Measurements from ENCODE around the gene ATP13A4. TPM values are rescaled to one million over a fixed set of nuclear protein-coding genes. Genes with fewer than 3 reads are reported as not detected.
"Not testable (repeated sequence)": the region's sequence is repeated elsewhere in the genome, so short reads cannot be mapped to it uniquely, and the experiment has no call there.

The ATP13A4 gene
- polyA plus RNA-seq, 1 donor (not counting 4 experiments of a cell fraction or from before 2014, with no cell fraction given): 0.16 TPM

GRCh38 chr3:193530231-193531165 is 24.2 kb downstream of the ATP13A4 start:
- no peak for DNase-seq (ENCODE audit: low read depth, low spot score)

GRCh38 chr3:193526085-193526484 is 28.6 kb downstream of the ATP13A4 start:
- H3K79me2 ChIP-seq (ENCODE audit: control insufficient read depth, insufficient read depth, low read length); DNase-seq (ENCODE audit: low read depth, low spot score); H2AFZ ChIP-seq (ENCODE audit: control insufficient read depth, low read length); H3K9me1 ChIP-seq (ENCODE audit: control insufficient read depth, extremely low read depth, insufficient read depth, low read length); FAIRE-seq; H3K27ac ChIP-seq (ENCODE audit: control insufficient read depth, insufficient read depth, low read length); H3K9ac ChIP-seq (ENCODE audit: control insufficient read depth, extremely low read depth, insufficient read depth, low read length); H3K4me2 ChIP-seq (ENCODE audit: control insufficient read depth, extremely low read depth, insufficient read depth, low read depth, low read length); dilution Hi-C loops (cut with MboI; ENCODE audit: extremely low pct_ligation_motif_present, low sequenced_read_pairs); H3K27me3 ChIP-seq (ENCODE audit: control insufficient read depth, extremely low read depth, insufficient read depth, low read length); H4K20me1 ChIP-seq (ENCODE audit: control insufficient read depth, extremely low read depth, insufficient read depth, low read length); H3K36me3 ChIP-seq (ENCODE audit: control insufficient read depth in 2 of 2, extremely low read depth in 1 of 2, insufficient read depth in 2 of 2, low read length in 2 of 2); H3K4me1 ChIP-seq (ENCODE audit: control insufficient read depth, extremely low read depth, insufficient read depth, low read length); H3K9me3 ChIP-seq (ENCODE audit: control insufficient read depth, low read depth, low read length); H3K4me3 ChIP-seq (ENCODE audit: control insufficient read depth in 2 of 3, extremely low read depth in 1 of 3, insufficient read depth in 2 of 3, low read depth in 1 of 3, low read length in 3 of 3): not testable (repeated sequence)

More at GRCh38 chr3:193530231-193531165, 24.2 kb downstream of the ATP13A4 start:
- TF ChIP-seq EZH2 (IDR thresholded peaks at IDR 0.05; ENCODE audit: low read length) (no peak), CTCF (optimal IDR thresholded peaks at IDR 0.05 in 1 of 3, IDR thresholded peaks at IDR 0.05 in 1 of 3, conservative IDR thresholded peaks at IDR 0.05 in 1 of 3; ENCODE audit: extremely low read depth in 1 of 3, insufficient read depth in 2 of 3, low read length in 3 of 3) (no peak)
- no peaks in the 10 kb centered on the region for H3K9me3 ChIP-seq (ENCODE audit: control insufficient read depth, low read depth, low read length)
- no peak overlapping the region for H3K9ac ChIP-seq (ENCODE audit: control insufficient read depth, extremely low read depth, insufficient read depth, low read length)
- FAIRE-seq: no peak
- no peaks in the 10 kb centered on the region for H3K4me1 ChIP-seq (ENCODE audit: control insufficient read depth, extremely low read depth, insufficient read depth, low read length)
- H3K4me2 ChIP-seq (ENCODE audit: control insufficient read depth, extremely low read depth, insufficient read depth, low read depth, low read length): no peak overlapping the region
- H3K4me3 ChIP-seq (ENCODE audit: control insufficient read depth in 2 of 3, extremely low read depth in 1 of 3, insufficient read depth in 2 of 3, low read depth in 1 of 3, low read length in 3 of 3): no peak overlapping the region
- H3K27ac ChIP-seq (ENCODE audit: control insufficient read depth, insufficient read depth, low read length): no peak overlapping the region
- dilution Hi-C loops (cut with MboI; ENCODE audit: extremely low pct_ligation_motif_present, low sequenced_read_pairs): no loop called here
- H3K27me3 ChIP-seq (ENCODE audit: control insufficient read depth, extremely low read depth, insufficient read depth, low read length): no peaks in the 10 kb centered on the region
- H3K9me1 ChIP-seq (ENCODE audit: control insufficient read depth, extremely low read depth, insufficient read depth, low read length): no peaks in the 10 kb centered on the region
- no peaks in the 10 kb centered on the region for H3K36me3 ChIP-seq (ENCODE audit: control insufficient read depth in 2 of 2, extremely low read depth in 1 of 2, insufficient read depth in 2 of 2, low read length in 2 of 2)
- no peaks in the 10 kb centered on the region for H3K79me2 ChIP-seq (ENCODE audit: control insufficient read depth, insufficient read depth, low read length)
- no peak overlapping the region for H2AFZ ChIP-seq (ENCODE audit: control insufficient read depth, low read length)
- H4K20me1 ChIP-seq (ENCODE audit: control insufficient read depth, extremely low read depth, insufficient read depth, low read length): no peaks in the 10 kb centered on the region

Data from keratinocyte (primary cell).